ENCODE results near the gene ANKRD11. TPM values are rescaled to one million over a fixed set of nuclear protein-coding genes. Genes with fewer than 3 reads are reported as not detected.

The ANKRD11 gene
- total and polyA plus RNA-seq, 2 donors (not counting 1 experiment from before 2014, with no cell fraction given), result 41.5 to 71.2 TPM

DNA sequence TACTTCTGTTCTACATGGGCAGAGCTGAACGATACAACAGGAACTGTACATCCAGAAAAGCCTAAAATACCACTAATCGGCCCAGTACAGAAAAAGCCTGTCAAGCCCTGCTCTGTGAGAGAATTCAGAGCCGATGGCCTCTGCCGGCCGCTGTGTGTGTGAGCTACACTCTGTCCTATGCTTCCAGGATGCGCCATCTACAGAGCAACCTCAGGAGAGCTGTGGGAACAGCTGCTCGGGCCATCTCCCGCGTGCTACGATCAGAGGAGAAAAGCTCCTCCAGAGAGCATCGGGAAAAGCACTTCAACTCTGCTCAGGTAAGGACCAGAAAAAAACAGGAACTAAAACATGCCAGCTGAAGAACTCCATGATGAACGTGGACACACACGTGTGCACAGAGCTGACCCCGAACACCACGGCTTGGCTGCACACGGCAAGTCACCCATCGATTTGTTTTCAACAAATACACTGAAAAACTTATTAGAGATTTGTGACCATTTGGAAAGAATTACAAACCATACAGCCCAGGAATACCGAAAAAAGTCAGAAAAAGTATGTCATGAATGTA lies 115.9 kb downstream of the ANKRD11 start:
- TF ChIP-seq EZH2 (IDR thresholded peaks at IDR 0.05; ENCODE audit: low read length, missing control alignments), result no peak
- TF ChIP-seq, protein P1, sequence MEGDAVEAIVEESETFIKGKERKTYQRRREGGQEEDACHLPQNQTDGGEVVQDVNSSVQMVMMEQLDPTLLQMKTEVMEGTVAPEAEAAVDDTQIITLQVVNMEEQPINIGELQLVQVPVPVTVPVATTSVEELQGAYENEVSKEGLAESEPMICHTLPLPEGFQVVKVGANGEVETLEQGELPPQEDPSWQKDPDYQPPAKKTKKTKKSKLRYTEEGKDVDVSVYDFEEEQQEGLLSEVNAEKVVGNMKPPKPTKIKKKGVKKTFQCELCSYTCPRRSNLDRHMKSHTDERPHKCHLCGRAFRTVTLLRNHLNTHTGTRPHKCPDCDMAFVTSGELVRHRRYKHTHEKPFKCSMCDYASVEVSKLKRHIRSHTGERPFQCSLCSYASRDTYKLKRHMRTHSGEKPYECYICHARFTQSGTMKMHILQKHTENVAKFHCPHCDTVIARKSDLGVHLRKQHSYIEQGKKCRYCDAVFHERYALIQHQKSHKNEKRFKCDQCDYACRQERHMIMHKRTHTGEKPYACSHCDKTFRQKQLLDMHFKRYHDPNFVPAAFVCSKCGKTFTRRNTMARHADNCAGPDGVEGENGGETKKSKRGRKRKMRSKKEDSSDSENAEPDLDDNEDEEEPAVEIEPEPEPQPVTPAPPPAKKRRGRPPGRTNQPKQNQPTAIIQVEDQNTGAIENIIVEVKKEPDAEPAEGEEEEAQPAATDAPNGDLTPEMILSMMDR (conservative IDR thresholded peaks at IDR 0.05 in 1 of 2, IDR thresholded peaks at IDR 0.05 in 1 of 2; ENCODE audit: low read depth in 1 of 2, low read length in 2 of 2), result no peak
- H3K4me3 ChIP-seq (replicated peaks in 1 of 4; ENCODE audit: control extremely low read depth in 1 of 4, insufficient read depth in 1 of 4, low read depth in 3 of 4, low read length in 4 of 4), result no peak overlapping the region
- no peak overlapping the region for H2AFZ ChIP-seq (ENCODE audit: low read length)
- peak overlapping the region; percentile 64 for H3K27ac ChIP-seq (ENCODE audit: insufficient read depth, low read length)
- peaks cover 2% of the 10 kb centered on the region for H3K36me3 ChIP-seq (ENCODE audit: control insufficient read depth, insufficient read depth, low read length)
- peak; percentile 38 to 56 for DNase-seq (ENCODE audit: low read depth in 2 of 2)
- peak overlapping the region; percentile 18 for H3K4me2 ChIP-seq (ENCODE audit: extremely low read depth, insufficient read depth, low read length)
- H3K4me1 ChIP-seq (ENCODE audit: control insufficient read depth, extremely low read depth, insufficient read depth, low read length), result peaks cover 17% of the 10 kb centered on the region
- peaks cover 9% of the 10 kb centered on the region for H4K20me1 ChIP-seq (ENCODE audit: control insufficient read depth, extremely low read depth, insufficient read depth, low read length)
- no peak overlapping the region for H3K9ac ChIP-seq (ENCODE audit: insufficient read depth, low read length)
- H3K9me3 ChIP-seq (ENCODE audit: control insufficient read depth, insufficient read depth, low read depth, low read length), result no peaks in the 10 kb centered on the region
- H3K79me2 ChIP-seq (ENCODE audit: control insufficient read depth, insufficient read depth, low read length), result peaks cover 100% of the 10 kb centered on the region
- no peaks in the 10 kb centered on the region for H3K27me3 ChIP-seq (ENCODE audit: control insufficient read depth, insufficient read depth, low read length)

DNA sequence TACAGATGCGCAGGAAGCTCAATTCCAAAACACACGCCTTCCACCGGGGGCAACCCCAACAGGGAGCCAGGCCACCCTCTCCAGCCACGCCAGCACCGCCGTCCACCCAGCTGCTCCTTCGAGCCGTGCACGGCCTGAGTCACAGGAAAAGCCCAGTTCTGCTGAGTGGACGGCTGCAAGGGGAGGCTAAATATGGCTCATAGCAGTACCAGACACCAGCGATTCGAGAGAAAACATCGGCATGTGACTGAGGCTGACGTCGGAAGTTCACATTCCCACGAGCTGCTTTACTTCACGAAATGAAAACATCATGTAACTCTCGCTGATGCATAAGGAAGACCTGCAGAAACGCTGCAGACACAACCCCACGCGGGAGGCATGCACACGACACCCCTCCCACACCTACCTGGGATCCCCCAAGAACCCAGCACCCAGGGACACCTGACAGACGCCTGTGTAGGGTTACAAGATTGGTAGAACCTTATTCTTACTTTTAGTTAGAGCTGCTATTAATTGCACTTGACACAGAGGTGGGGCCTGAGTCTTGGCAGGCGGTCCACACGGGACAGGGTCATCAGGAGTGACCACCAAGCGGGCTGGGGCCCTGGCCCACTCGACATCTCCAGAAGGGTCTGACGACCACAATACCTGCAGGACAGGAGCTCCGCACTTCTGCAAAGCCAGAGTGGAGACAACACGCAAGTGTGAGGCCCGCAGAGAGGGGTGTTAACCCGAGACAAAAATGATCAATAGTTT lies 116.8 kb downstream of the ANKRD11 start:
- H3K4me3 ChIP-seq (replicated peaks in 1 of 4; ENCODE audit: control extremely low read depth in 1 of 4, insufficient read depth in 1 of 4, low read depth in 3 of 4, low read length in 4 of 4), result no peak overlapping the region
- DNase-seq (ENCODE audit: low read depth in 2 of 2), result peak; percentile 60 to 84
- H3K9me3 ChIP-seq (ENCODE audit: control insufficient read depth, insufficient read depth, low read depth, low read length), result no peaks in the 10 kb centered on the region
- no peak for TF ChIP-seq EZH2 (IDR thresholded peaks at IDR 0.05; ENCODE audit: low read length, missing control alignments)
- TF ChIP-seq, protein P1 (conservative IDR thresholded peaks at IDR 0.05 in 1 of 2, IDR thresholded peaks at IDR 0.05 in 1 of 2; ENCODE audit: low read depth in 1 of 2, low read length in 2 of 2), result no peak
- H3K4me1 ChIP-seq (ENCODE audit: control insufficient read depth, extremely low read depth, insufficient read depth, low read length), result peaks cover 18% of the 10 kb centered on the region
- peak overlapping the region; percentile 31 for H3K9ac ChIP-seq (ENCODE audit: insufficient read depth, low read length)
- H3K4me2 ChIP-seq (ENCODE audit: extremely low read depth, insufficient read depth, low read length), result no peak overlapping the region
- H4K20me1 ChIP-seq (ENCODE audit: control insufficient read depth, extremely low read depth, insufficient read depth, low read length), result peaks cover 9% of the 10 kb centered on the region
- peaks cover 100% of the 10 kb centered on the region for H3K79me2 ChIP-seq (ENCODE audit: control insufficient read depth, insufficient read depth, low read length)
- peak overlapping the region; percentile 64 for H3K27ac ChIP-seq (ENCODE audit: insufficient read depth, low read length)
- H3K27me3 ChIP-seq (ENCODE audit: control insufficient read depth, insufficient read depth, low read length), result no peaks in the 10 kb centered on the region
- H2AFZ ChIP-seq (ENCODE audit: low read length), result no peak overlapping the region
- H3K36me3 ChIP-seq (ENCODE audit: control insufficient read depth, insufficient read depth, low read length), result peaks cover 2% of the 10 kb centered on the region

DNA sequence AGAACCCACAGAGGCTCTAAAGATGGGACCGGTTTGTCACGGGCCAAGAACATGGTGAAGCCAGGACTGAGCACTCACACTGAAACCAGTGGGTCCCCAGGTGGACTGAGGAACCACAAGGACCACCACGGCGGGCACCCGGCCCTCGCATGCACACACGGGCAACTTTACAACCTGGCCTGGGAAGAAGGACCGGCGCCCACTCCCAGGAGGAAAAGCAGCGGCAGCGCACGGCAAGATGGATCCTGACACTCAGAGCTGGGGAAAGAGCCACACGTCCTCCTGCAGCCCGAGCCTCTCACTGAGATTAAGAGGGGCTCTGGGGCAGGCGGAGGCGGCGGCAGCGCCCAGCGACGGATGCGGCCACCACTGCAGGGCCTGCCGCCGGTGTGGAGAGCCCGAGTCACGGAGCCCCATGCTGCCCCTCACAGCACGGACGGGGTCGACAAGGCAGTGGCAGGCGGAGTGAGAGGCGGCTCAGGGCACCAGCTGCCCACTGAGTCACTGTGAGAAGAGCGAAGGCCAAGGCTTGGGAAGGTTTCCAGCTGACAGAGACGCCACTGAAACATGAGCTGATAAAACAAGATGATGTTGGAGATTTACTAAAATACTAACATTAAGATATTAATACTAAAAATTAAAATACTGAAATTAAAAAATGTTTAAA lies 118.3 kb downstream of the ANKRD11 start:
- Histone ChIP-seq H3K27me3 (ENCODE audit: control insufficient read depth, insufficient read depth, low read length) (no peaks in the 10 kb centered on the region), H3K4me1 (ENCODE audit: control insufficient read depth, extremely low read depth, insufficient read depth, low read length) (peaks cover 18% of the 10 kb centered on the region), H3K36me3 (ENCODE audit: control insufficient read depth, insufficient read depth, low read length) (peaks cover 2% of the 10 kb centered on the region), H4K20me1 (ENCODE audit: control insufficient read depth, extremely low read depth, insufficient read depth, low read length) (peaks cover 9% of the 10 kb centered on the region), H2AFZ (ENCODE audit: low read length) (no peak overlapping the region), H3K4me3 (replicated peaks in 1 of 4; ENCODE audit: control extremely low read depth in 1 of 4, insufficient read depth in 1 of 4, low read depth in 3 of 4, low read length in 4 of 4) (no peak overlapping the region), H3K9me3 (ENCODE audit: control insufficient read depth, insufficient read depth, low read depth, low read length) (no peaks in the 10 kb centered on the region), H3K79me2 (ENCODE audit: control insufficient read depth, insufficient read depth, low read length) (peaks cover 99% of the 10 kb centered on the region), H3K9ac (ENCODE audit: insufficient read depth, low read length) (no peak overlapping the region), H3K27ac (ENCODE audit: insufficient read depth, low read length) (no peak overlapping the region), H3K4me2 (ENCODE audit: extremely low read depth, insufficient read depth, low read length) (no peak overlapping the region)
- TF ChIP-seq, protein P1 (conservative IDR thresholded peaks at IDR 0.05 in 1 of 2, IDR thresholded peaks at IDR 0.05 in 1 of 2; ENCODE audit: low read depth in 1 of 2, low read length in 2 of 2), result no peak
- no peak for TF ChIP-seq EZH2 (IDR thresholded peaks at IDR 0.05; ENCODE audit: low read length, missing control alignments)
- peak; percentile 52 to 55 for DNase-seq (ENCODE audit: low read depth in 2 of 2)
